H9 (cell line): ENCODE results near the gene FBN1. TPM values are rescaled to one million over a fixed set of nuclear protein-coding genes. Genes with fewer than 3 reads are reported as not detected.

Experiments
- DNase-seq: peaks from one replicate; pipeline ENCODE4 v3.0.0-alpha.2; 2017
- H2AFZ ChIP-seq: one replicate; pipeline ENCODE4 v1.6.1; 2013; ENCODE audit warnings: mild to moderate bottlenecking, low read length, control low read depth, moderate library complexity
- H2AK5ac ChIP-seq: 2 replicates; pipeline ENCODE4 v1.6.1; 2013; ENCODE audit warnings: low read length, control low read depth, mixed read lengths; ENCODE audit not compliant: insufficient read length
- H2BK120ac ChIP-seq: one replicate; pipeline ENCODE4 v1.6.1; 2013; ENCODE audit warnings: low read depth, mild to moderate bottlenecking, low read length, control low read depth, inconsistent platforms; ENCODE audit not compliant: poor library complexity, severe bottlenecking
- H2BK12ac ChIP-seq: 2 replicates; pipeline ENCODE4 v1.6.1; 2013; ENCODE audit warnings: low read length, control low read depth, mixed read lengths, low read depth; ENCODE audit not compliant: insufficient read length
- H2BK15ac ChIP-seq: 2 replicates; pipeline ENCODE4 v1.6.1; 2013; ENCODE audit warnings: low read depth, low read length, control low read depth
- H2BK20ac ChIP-seq: one replicate; pipeline ENCODE4 v1.6.1; 2013; ENCODE audit warnings: low read depth, mild to moderate bottlenecking, low read length, control low read depth, inconsistent platforms; ENCODE audit not compliant: poor library complexity, severe bottlenecking
- H2BK5ac ChIP-seq: 2 replicates; pipeline ENCODE4 v1.6.1; 2013; ENCODE audit warnings: low read length, control low read depth, mixed read lengths; ENCODE audit not compliant: insufficient read length
- H3K14ac ChIP-seq: 2 replicates; pipeline ENCODE4 v1.6.1; 2013; ENCODE audit warnings: low read length, control low read depth; ENCODE audit not compliant: insufficient read depth
- H3K18ac ChIP-seq: 2 replicates; pipeline ENCODE4 v1.6.1; 2013; ENCODE audit warnings: low read depth, mild to moderate bottlenecking, mixed read lengths, low read length, control low read depth; ENCODE audit not compliant: insufficient read length
- H3K23ac ChIP-seq: 2 replicates; pipeline ENCODE4 v1.6.1; 2013; ENCODE audit warnings: low read length, control low read depth, mixed read lengths, low read depth; ENCODE audit not compliant: insufficient read length
- H3K23me2 ChIP-seq: 2 replicates; pipeline ENCODE4 v1.6.1; 2013; ENCODE audit warnings: low read depth, mild to moderate bottlenecking, mixed read lengths, low read length, control low read depth; ENCODE audit not compliant: insufficient read length, poor library complexity, severe bottlenecking
- H3K27ac ChIP-seq: 2 replicates; pipeline ENCODE4 v1.5.1; 2013; ENCODE audit warnings: low read length, control low read depth, mixed read lengths, low read depth; ENCODE audit not compliant: insufficient read length
- H3K27me3 ChIP-seq: 2 replicates; pipeline ENCODE4 v1.6.1; 2013; ENCODE audit warnings: low read length, control low read depth, inconsistent platforms; ENCODE audit not compliant: insufficient read depth
- H3K4ac ChIP-seq: 2 replicates; pipeline ENCODE4 v1.6.1; 2013; ENCODE audit warnings: low read depth, mild to moderate bottlenecking, control low read depth, inconsistent platforms, low read length, moderate library complexity
- H3K4me1 ChIP-seq: 2 replicates; pipeline ENCODE4 v1.6.1; 2013; ENCODE audit warnings: low read length, control low read depth, inconsistent platforms; ENCODE audit not compliant: insufficient read depth
- H3K4me2 ChIP-seq: 2 replicates; pipeline ENCODE4 v1.6.1; 2013; ENCODE audit warnings: low read length, control low read depth, mixed read lengths; ENCODE audit not compliant: insufficient read length, insufficient read depth
- H3K56ac ChIP-seq: 2 replicates; pipeline ENCODE4 v1.6.1; 2013; ENCODE audit warnings: low read depth, mild to moderate bottlenecking, mixed read lengths, low read length, control low read depth; ENCODE audit not compliant: insufficient read length
- H3K79me1 ChIP-seq: 2 replicates; pipeline ENCODE4 v1.6.1; 2013; ENCODE audit warnings: low read depth, mild to moderate bottlenecking, moderate library complexity, low read length, control low read depth, inconsistent platforms; ENCODE audit not compliant: insufficient read depth, poor library complexity, severe bottlenecking
- H3K79me2 ChIP-seq: 2 replicates; pipeline ENCODE4 v1.6.1; 2013; ENCODE audit warnings: low read length, control low read depth, inconsistent platforms; ENCODE audit not compliant: insufficient read depth
- H3K9ac ChIP-seq: 2 replicates; pipeline ENCODE4 v1.6.1; 2013; ENCODE audit warnings: low read length, control low read depth, mixed read lengths; ENCODE audit not compliant: insufficient read length; ENCODE audit errors: extremely low read depth
- H3K9me3 ChIP-seq: one replicate; pipeline ENCODE4 v1.6.1; 2013; ENCODE audit warnings: low read depth, low read length, inconsistent platforms; ENCODE audit not compliant: control insufficient read depth
- H3T11ph ChIP-seq: one replicate; pipeline ENCODE4 v1.6.1; 2013; ENCODE audit warnings: mild to moderate bottlenecking, low read length, control low read depth, inconsistent platforms
- H4K20me1 ChIP-seq: one replicate; pipeline ENCODE4 v1.6.1; 2013; ENCODE audit not compliant: control insufficient read depth, insufficient read length, insufficient read depth
- H4K5ac ChIP-seq: 2 replicates; pipeline ENCODE4 v1.6.1; 2013; ENCODE audit warnings: low read depth, mild to moderate bottlenecking, mixed read lengths, low read length, control low read depth; ENCODE audit not compliant: insufficient read length
- H4K8ac ChIP-seq: replicated peaks from 2 replicates; pipeline ENCODE4 v1.6.1; 2013; ENCODE audit warnings: low read length, control low read depth, mixed read lengths, low read depth; ENCODE audit not compliant: insufficient read length
- H4K91ac ChIP-seq: 2 replicates; pipeline ENCODE4 v1.6.1; 2013; ENCODE audit warnings: low read depth, mild to moderate bottlenecking, moderate library complexity, mixed read lengths, low read length, control low read depth; ENCODE audit not compliant: insufficient read length
- H3K27ac Mint-ChIP-seq, 3 experiments: 2 replicates in 2 of 3; 3 replicates in 1 of 3; pipeline ENCODE4 v1.8.0; 2020 to 2021; ENCODE audit warnings: mixed read lengths in 3 of 3, mild to moderate bottlenecking in 1 of 3, moderate library complexity in 1 of 3
- H3K27me3 Mint-ChIP-seq: 2 replicates; pipeline ENCODE4 v1.8.0; 2021; ENCODE audit warnings: low read depth, mild to moderate bottlenecking, moderate library complexity, mixed read lengths
- H3K36me3 Mint-ChIP-seq, 3 experiments: 2 replicates in 2 of 3; 3 replicates in 1 of 3; pipeline ENCODE4 v1.8.0; 2020 to 2021; ENCODE audit warnings: low read depth in 3 of 3, mixed read lengths in 3 of 3; ENCODE audit not compliant: insufficient read depth in 1 of 3
- H3K4me1 Mint-ChIP-seq, 2 experiments: 2 replicates each; pipeline ENCODE4 v1.8.0; 2020; ENCODE audit warnings: mixed read lengths in 2 of 2
- H3K4me3 Mint-ChIP-seq, 2 experiments: 2 replicates in 1 of 2; 3 replicates in 1 of 2; pipeline ENCODE4 v1.8.0; 2020 to 2021; ENCODE audit warnings: mild to moderate bottlenecking in 2 of 2, mixed read lengths in 2 of 2, moderate library complexity in 1 of 2
- H3K9me3 Mint-ChIP-seq, 2 experiments: 2 replicates in 1 of 2; 3 replicates in 1 of 2; pipeline ENCODE4 v1.8.0; 2020; ENCODE audit warnings: mild to moderate bottlenecking in 2 of 2, mixed read lengths in 2 of 2, moderate library complexity in 1 of 2
- CTCF ChIP-seq: fragments of 200-600 bp; sonication (generic); conservative IDR thresholded peaks from 3 replicates; pipeline ENCODE4 v1.8.0; 2021; ENCODE audit warnings: antibody characterized with exemption, mild to moderate bottlenecking
- WGBS: extraction: QIAGEN DNeasy Blood & Tissue Kit; methylation state at CpG from one replicate; pipeline ENCODE4 v1.1.7; 2013; ENCODE audit warnings: missing lambda C conversion rate, low lambda C conversion rate, mixed read lengths; ENCODE audit not compliant: insufficient read length; ENCODE audit errors: extremely low coverage; 5-methylcytosine and 5-hydroxymethylcytosine counted together
- total RNA-seq: library from RNA; stranded (reverse); gene quantifications from 2 replicates; pipeline ENCODE4 v1.2.1, GENCODE V29; 2021

The FBN1 gene
- total RNA-seq, 1 experiment from 2014 or later: 3.6 TPM

DNA sequence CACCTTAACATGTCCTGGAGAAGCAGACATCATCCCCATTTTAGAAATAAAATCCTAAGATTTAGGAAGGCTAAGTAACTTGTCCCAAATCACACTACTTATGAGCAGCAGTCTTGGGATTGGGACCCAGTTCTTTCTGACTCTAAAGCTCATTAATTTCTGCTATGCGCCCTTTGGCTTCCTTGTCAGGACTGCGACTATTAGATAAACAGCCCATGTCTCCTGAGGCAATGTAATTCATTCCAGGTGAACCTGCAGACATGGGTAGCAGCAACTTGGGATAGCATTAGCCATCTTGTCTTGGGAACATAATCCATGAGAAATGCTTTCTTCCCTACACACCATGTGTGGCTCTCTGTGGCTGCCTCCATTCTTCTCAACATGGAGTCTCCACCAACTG is 32.3 kb upstream of the FBN1 start:
- Histone ChIP-seq H3K9me3 (no peaks in the 10 kb centered on the region), H2BK12ac (no peak overlapping the region), H3K4ac (no peak overlapping the region), H3K9ac (no peak overlapping the region), H3K23ac (no peak overlapping the region), H3K27me3 (no peaks in the 10 kb centered on the region), H4K20me1 (no peaks in the 10 kb centered on the region), H4K8ac (no peak overlapping the region), H2BK15ac (no peak overlapping the region), H3K79me2 (no peaks in the 10 kb centered on the region), H3K4me2 (no peak overlapping the region), H3K23me2 (no peaks in the 10 kb centered on the region), H3K27ac (no peak overlapping the region), H4K5ac (no peak overlapping the region), H2AFZ (no peak overlapping the region), H3T11ph (no peak overlapping the region), H4K91ac (no peak overlapping the region), H2BK20ac (no peak overlapping the region), H3K18ac (no peak overlapping the region), H2BK5ac (no peak overlapping the region), H3K4me1 (no peaks in the 10 kb centered on the region), H3K56ac (no peak overlapping the region), H2AK5ac (no peak overlapping the region), H3K79me1 (no peaks in the 10 kb centered on the region), H3K14ac (no peak overlapping the region), H2BK120ac (no peak overlapping the region)
- no CpG with 5 or more reads among the region's 2 CpGs for WGBS
- Mint-ChIP-seq H3K27me3 (no peaks in the 10 kb centered on the region; the same call in 1 of the 2 replicates), H3K4me3 (no peak overlapping the region), H3K27ac (no peak overlapping the region), H3K4me1 (no peaks in the 10 kb centered on the region), H3K36me3 (no peaks in the 10 kb centered on the region), H3K9me3 (no peaks in the 10 kb centered on the region)
- DNase-seq: no peak
- TF ChIP-seq CTCF: no peak
